ENCODE measurements around the gene CHEK1.

DNA sequence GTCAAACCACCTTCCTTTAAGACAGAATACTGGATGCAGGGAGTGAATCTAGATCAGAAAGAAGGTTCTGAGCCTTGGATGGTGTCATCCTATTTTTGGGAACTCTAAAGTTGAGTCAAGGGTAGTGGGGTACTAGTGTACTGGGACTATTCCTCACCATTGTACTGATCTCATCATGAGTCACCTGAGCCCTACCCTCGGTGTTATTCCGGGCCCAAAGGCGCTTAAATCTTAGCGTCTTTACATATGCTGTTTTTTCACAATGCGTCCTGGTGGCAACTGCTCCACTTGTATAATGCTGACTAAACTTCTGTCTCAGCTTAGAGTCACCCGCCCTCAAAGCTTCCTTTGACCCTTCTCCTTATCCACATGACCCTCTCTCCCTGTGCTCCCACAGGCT, 95.8 kb downstream of the CHEK1 start:
- TF ChIP-seq, protein P1, sequence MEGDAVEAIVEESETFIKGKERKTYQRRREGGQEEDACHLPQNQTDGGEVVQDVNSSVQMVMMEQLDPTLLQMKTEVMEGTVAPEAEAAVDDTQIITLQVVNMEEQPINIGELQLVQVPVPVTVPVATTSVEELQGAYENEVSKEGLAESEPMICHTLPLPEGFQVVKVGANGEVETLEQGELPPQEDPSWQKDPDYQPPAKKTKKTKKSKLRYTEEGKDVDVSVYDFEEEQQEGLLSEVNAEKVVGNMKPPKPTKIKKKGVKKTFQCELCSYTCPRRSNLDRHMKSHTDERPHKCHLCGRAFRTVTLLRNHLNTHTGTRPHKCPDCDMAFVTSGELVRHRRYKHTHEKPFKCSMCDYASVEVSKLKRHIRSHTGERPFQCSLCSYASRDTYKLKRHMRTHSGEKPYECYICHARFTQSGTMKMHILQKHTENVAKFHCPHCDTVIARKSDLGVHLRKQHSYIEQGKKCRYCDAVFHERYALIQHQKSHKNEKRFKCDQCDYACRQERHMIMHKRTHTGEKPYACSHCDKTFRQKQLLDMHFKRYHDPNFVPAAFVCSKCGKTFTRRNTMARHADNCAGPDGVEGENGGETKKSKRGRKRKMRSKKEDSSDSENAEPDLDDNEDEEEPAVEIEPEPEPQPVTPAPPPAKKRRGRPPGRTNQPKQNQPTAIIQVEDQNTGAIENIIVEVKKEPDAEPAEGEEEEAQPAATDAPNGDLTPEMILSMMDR (IDR thresholded peaks at IDR 0.05), result no peak
- TF ChIP-seq POLR2A (IDR thresholded peaks at IDR 0.05) (no peak), EP300 (IDR thresholded peaks at IDR 0.05) (no peak)

Measured in ovary (tissue), 3 donors.